GM12878 (cell line): Measurements from ENCODE around the gene CPSF4. TPM values are rescaled to one million over a fixed set of nuclear protein-coding genes. Genes with fewer than 3 reads are reported as not detected.

Experiments used
- ATF7 ChIP-seq: fragments of 450-650 bp; IDR thresholded peaks from 2 replicates; pipeline ENCODE4 v1.6.1; 2016; ENCODE audit warnings: low read depth, mild to moderate bottlenecking
- BHLHE40 ChIP-seq, 2 experiments: fragments of 450-650 bp in 1 of 2; IDR thresholded peaks; 2 replicates each; pipeline ENCODE4 v1.6.1; 2011 to 2017; ENCODE audit warnings: low read depth in 2 of 2, borderline replicate concordance in 1 of 2, improper control_type of control experiment in 1 of 2, low read length in 1 of 2, mild to moderate bottlenecking in 1 of 2
- MEF2A ChIP-seq: IDR thresholded peaks from 2 replicates; pipeline ENCODE4 v1.6.1; 2011; ENCODE audit warnings: low read depth, mild to moderate bottlenecking, low read length, moderate library complexity; ENCODE audit not compliant: insufficient read depth
- MTA3 ChIP-seq: IDR thresholded peaks from 2 replicates; pipeline ENCODE4 v1.6.1; 2012; ENCODE audit warnings: low read length, inconsistent platforms, borderline replicate concordance
- NFYA ChIP-seq: IDR thresholded peaks from 2 replicates; pipeline ENCODE4 v1.6.1; 2011; ENCODE audit warnings: low read depth, mild to moderate bottlenecking, low read length, improper control_type of control experiment, borderline replicate concordance
- RAD21 ChIP-seq: IDR thresholded peaks from 2 replicates; pipeline ENCODE4 v1.6.1; 2011; ENCODE audit warnings: mild to moderate bottlenecking, low read depth, low read length, moderate library complexity; ENCODE audit not compliant: insufficient read depth
- RBBP5 ChIP-seq: fragments of 200-600 bp; sonication (generic); conservative IDR thresholded peaks from 2 replicates; pipeline ENCODE4 v1.6.1; 2016
- SRF ChIP-seq, 2 experiments: IDR thresholded peaks; 2 replicates each; pipeline ENCODE4 v1.6.1; 2011; ENCODE audit warnings: low read depth in 2 of 2, low read length in 2 of 2, mild to moderate bottlenecking in 1 of 2, moderate library complexity in 1 of 2
- SUPT20H ChIP-seq: IDR thresholded peaks from 2 replicates; pipeline ENCODE4 v1.6.1; 2011; ENCODE audit warnings: low read depth, mild to moderate bottlenecking, low read length, moderate library complexity, borderline replicate concordance; ENCODE audit not compliant: control insufficient read depth
- TCF7 ChIP-seq: IDR thresholded peaks from 2 replicates; pipeline ENCODE4 v1.6.1; 2014; ENCODE audit warnings: antibody characterized with exemption, borderline replicate concordance
- YY1 ChIP-seq: IDR thresholded peaks from 2 replicates; pipeline ENCODE4 v1.6.1; 2011; ENCODE audit warnings: low read depth, mild to moderate bottlenecking, low read length
- polyA plus RNA-seq, 11 experiments: library from polyadenylated mRNA; depleted of rRNA in 4 of 11; unstranded in 6 of 11; stranded (reverse) in 5 of 11; fragments of >200 nt; fragmentation: Nextera tagmentation in 4 of 11; fragmentation: Illumina TruSeq in 1 of 11; extraction: Ambion mirVana in 4 of 11; extraction: Trizol in 1 of 11; gene quantifications; 1 replicate in 1 of 11; 2 replicates in 10 of 11; pipeline versions ENCODE4 v1.2.1 to v1.2.3, GENCODE V29; 2011 to 2016; ENCODE audit warnings: inconsistent platforms in 2 of 11, missing spikeins in 2 of 11, low read depth in 1 of 11
- total RNA-seq, 4 experiments: library from RNA; depleted of rRNA in 3 of 4; stranded (reverse); fragments of >200 nt in 3 of 4; fragmentation: Illumina TruSeq in 1 of 4; extraction: Trizol in 1 of 4; gene quantifications; 2 replicates each; pipeline versions ENCODE4 v1.2.1 to v1.2.3, GENCODE V29; 2013 to 2021
- TF ChIP-seq, protein P1 (sequence below): fragments of 450-650 bp; IDR thresholded peaks from 2 replicates; pipeline ENCODE4 v1.6.1; 2017; ENCODE audit warnings: mild to moderate bottlenecking, moderate library complexity
- TF ChIP-seq, protein P2 (sequence below): fragments of 450-650 bp; IDR thresholded peaks from 2 replicates; pipeline ENCODE4 v1.6.1; 2017; ENCODE audit warnings: antibody characterized with exemption, mild to moderate bottlenecking, moderate library complexity
- TF ChIP-seq, protein P3 (sequence below): fragments of 450-650 bp; IDR thresholded peaks from 2 replicates; pipeline ENCODE4 v1.6.1; 2016; ENCODE audit warnings: mild to moderate bottlenecking
- TF ChIP-seq, protein P4 (sequence below): fragments of 450-650 bp; IDR thresholded peaks from 2 replicates; pipeline ENCODE4 v1.6.1; 2018; ENCODE audit warnings: mild to moderate bottlenecking, low read depth, moderate library complexity; ENCODE audit not compliant: partially characterized antibody
- TF ChIP-seq, protein P5 (sequence below): fragments of 450-650 bp; IDR thresholded peaks from 2 replicates; pipeline ENCODE4 v1.6.1; 2014; ENCODE audit warnings: mild to moderate bottlenecking

The CPSF4 gene
- total and polyA plus RNA-seq, 10 of the 15 experiments (the other 5 are each of a cell fraction or from before 2014, with no cell fraction given) = 13.6 to 70.1 (median 45.0) TPM

DNA sequence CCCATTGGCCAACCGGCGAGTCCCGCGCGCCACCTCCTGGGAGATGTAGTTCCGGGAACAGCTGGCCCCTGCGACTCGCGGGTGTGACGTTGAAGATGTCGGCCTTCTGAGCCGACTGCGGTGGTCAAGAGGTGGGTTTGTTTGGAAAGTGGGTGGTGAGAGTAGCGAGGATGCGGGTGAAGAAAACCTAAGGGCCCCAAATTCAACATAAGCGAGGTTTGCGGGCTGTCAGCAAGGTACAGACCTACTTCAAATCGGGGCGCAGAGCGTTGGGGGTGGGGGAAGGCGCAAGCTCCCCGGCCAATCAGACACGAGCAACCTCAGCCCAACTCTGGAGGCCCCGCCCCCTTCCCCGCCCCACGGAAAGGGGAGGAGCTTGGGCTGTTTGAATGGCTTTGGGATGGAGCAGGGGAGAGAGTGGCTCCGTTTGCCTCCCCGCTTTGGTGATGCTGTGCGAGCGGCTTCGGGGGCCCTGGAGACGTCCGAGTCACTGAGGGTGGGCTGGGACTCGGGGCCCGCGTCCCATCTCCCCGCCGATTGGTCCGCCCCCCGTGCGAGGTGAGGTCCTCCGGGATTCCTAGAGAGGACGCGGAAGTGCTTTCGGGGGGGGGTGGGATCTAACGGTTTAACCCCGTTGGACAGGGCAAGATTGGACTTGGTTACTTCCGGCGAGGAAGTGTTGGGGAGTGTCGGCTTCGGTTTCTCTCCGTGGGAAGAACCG lies 66.0 kb downstream of the CPSF4 start, which contains the start of gene ZKSCAN5 (continued):
- TF ChIP-seq, protein P1, sequence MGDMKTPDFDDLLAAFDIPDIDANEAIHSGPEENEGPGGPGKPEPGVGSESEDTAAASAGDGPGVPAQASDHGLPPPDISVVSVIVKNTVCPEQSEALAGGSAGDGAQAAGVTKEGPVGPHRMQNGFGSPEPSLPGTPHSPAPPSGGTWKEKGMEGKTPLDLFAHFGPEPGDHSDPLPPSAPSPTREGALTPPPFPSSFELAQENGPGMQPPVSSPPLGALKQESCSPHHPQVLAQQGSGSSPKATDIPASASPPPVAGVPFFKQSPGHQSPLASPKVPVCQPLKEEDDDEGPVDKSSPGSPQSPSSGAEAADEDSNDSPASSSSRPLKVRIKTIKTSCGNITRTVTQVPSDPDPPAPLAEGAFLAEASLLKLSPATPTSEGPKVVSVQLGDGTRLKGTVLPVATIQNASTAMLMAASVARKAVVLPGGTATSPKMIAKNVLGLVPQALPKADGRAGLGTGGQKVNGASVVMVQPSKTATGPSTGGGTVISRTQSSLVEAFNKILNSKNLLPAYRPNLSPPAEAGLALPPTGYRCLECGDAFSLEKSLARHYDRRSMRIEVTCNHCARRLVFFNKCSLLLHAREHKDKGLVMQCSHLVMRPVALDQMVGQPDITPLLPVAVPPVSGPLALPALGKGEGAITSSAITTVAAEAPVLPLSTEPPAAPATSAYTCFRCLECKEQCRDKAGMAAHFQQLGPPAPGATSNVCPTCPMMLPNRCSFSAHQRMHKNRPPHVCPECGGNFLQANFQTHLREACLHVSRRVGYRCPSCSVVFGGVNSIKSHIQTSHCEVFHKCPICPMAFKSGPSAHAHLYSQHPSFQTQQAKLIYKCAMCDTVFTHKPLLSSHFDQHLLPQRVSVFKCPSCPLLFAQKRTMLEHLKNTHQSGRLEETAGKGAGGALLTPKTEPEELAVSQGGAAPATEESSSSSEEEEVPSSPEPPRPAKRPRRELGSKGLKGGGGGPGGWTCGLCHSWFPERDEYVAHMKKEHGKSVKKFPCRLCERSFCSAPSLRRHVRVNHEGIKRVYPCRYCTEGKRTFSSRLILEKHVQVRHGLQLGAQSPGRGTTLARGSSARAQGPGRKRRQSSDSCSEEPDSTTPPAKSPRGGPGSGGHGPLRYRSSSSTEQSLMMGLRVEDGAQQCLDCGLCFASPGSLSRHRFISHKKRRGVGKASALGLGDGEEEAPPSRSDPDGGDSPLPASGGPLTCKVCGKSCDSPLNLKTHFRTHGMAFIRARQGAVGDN = no peak
- TF ChIP-seq RBBP5 (no peak), TCF7 (no peak), RAD21 (no peak), MEF2A (0 out of 2 replicates have a peak, but pooled peaks have one; percentile 19), BHLHE40 (IDR thresholded peaks at IDR 0.05; ENCODE audit: borderline replicate concordance in 1 of 2, low read depth in 2 of 2, low read length in 1 of 2) (peak; percentile 34 to 65; a peak in 1 of 4 replicates), SUPT20H (no peak), SRF (IDR thresholded peaks at IDR 0.05; ENCODE audit: low read depth in 2 of 2, low read length in 2 of 2) (peak; percentile 34 to 75; a peak in 1 of 4 replicates), ATF7 (peak; percentile 83), MTA3 (no peak), NFYA (no peak), YY1 (peak; percentile 83)
- TF ChIP-seq, protein P2, sequence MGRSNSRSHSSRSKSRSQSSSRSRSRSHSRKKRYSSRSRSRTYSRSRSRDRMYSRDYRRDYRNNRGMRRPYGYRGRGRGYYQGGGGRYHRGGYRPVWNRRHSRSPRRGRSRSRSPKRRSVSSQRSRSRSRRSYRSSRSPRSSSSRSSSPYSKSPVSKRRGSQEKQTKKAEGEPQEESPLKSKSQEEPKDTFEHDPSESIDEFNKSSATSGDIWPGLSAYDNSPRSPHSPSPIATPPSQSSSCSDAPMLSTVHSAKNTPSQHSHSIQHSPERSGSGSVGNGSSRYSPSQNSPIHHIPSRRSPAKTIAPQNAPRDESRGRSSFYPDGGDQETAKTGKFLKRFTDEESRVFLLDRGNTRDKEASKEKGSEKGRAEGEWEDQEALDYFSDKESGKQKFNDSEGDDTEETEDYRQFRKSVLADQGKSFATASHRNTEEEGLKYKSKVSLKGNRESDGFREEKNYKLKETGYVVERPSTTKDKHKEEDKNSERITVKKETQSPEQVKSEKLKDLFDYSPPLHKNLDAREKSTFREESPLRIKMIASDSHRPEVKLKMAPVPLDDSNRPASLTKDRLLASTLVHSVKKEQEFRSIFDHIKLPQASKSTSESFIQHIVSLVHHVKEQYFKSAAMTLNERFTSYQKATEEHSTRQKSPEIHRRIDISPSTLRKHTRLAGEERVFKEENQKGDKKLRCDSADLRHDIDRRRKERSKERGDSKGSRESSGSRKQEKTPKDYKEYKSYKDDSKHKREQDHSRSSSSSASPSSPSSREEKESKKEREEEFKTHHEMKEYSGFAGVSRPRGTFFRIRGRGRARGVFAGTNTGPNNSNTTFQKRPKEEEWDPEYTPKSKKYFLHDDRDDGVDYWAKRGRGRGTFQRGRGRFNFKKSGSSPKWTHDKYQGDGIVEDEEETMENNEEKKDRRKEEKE = no peak
- TF ChIP-seq, protein P3, sequence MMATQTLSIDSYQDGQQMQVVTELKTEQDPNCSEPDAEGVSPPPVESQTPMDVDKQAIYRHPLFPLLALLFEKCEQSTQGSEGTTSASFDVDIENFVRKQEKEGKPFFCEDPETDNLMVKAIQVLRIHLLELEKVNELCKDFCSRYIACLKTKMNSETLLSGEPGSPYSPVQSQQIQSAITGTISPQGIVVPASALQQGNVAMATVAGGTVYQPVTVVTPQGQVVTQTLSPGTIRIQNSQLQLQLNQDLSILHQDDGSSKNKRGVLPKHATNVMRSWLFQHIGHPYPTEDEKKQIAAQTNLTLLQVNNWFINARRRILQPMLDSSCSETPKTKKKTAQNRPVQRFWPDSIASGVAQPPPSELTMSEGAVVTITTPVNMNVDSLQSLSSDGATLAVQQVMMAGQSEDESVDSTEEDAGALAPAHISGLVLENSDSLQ = peak; percentile 44
- TF ChIP-seq, protein P4, sequence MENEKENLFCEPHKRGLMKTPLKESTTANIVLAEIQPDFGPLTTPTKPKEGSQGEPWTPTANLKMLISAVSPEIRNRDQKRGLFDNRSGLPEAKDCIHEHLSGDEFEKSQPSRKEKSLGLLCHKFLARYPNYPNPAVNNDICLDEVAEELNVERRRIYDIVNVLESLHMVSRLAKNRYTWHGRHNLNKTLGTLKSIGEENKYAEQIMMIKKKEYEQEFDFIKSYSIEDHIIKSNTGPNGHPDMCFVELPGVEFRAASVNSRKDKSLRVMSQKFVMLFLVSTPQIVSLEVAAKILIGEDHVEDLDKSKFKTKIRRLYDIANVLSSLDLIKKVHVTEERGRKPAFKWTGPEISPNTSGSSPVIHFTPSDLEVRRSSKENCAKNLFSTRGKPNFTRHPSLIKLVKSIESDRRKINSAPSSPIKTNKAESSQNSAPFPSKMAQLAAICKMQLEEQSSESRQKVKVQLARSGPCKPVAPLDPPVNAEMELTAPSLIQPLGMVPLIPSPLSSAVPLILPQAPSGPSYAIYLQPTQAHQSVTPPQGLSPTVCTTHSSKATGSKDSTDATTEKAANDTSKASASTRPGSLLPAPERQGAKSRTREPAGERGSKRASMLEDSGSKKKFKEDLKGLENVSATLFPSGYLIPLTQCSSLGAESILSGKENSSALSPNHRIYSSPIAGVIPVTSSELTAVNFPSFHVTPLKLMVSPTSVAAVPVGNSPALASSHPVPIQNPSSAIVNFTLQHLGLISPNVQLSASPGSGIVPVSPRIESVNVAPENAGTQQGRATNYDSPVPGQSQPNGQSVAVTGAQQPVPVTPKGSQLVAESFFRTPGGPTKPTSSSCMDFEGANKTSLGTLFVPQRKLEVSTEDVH = peak; percentile 42
- TF ChIP-seq, protein P5, sequence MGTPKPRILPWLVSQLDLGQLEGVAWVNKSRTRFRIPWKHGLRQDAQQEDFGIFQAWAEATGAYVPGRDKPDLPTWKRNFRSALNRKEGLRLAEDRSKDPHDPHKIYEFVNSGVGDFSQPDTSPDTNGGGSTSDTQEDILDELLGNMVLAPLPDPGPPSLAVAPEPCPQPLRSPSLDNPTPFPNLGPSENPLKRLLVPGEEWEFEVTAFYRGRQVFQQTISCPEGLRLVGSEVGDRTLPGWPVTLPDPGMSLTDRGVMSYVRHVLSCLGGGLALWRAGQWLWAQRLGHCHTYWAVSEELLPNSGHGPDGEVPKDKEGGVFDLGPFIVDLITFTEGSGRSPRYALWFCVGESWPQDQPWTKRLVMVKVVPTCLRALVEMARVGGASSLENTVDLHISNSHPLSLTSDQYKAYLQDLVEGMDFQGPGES = peak; percentile 44
